ENCODE data around the gene KLHL29. TPM values are rescaled to one million over a fixed set of nuclear protein-coding genes. Genes with fewer than 3 reads are reported as not detected.

The KLHL29 gene
- total and polyA plus RNA-seq, 8 donors = 0.91 to 6.6 (median 2.6) TPM

DNA sequence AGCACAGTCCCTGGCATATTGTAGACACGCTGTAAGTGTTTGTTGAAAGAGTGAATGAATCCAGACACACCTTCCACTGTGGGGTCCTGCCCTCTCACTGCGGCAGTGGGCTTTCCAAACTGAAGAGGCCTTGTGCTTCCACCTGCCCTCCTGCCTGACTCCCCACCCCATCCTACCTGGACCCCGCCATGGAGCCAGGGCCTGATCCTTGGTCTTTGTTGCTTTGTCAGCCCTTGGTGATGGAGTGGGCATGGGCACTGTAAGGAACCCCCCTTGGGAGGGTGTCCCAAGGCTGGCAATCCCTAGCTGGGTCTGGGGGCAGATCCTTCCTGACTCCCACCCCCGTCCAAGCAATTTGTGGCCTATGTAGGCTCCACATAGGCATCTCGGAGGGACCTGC, 33.1 kb downstream of the KLHL29 start:
- intact Hi-C loops (cut with DNase I) = no loop called here
- no peak overlapping the region for H3K27ac ChIP-seq
- 78 to 91% methylated on average over 5 of the region's 5 CpGs for whole genome bisulfite sequencing, 2 donors
- DNase-seq = no peak
- no peaks in the 10 kb centered on the region for H3K9me3 ChIP-seq
- no peaks in the 10 kb centered on the region for H3K27me3 ChIP-seq
- no peak overlapping the region for H3K4me3 ChIP-seq
- no peak for ATAC-seq
- no peak for TF ChIP-seq CTCF (IDR thresholded peaks at IDR 0.05)
- no peaks in the 10 kb centered on the region for H3K4me1 ChIP-seq
- H3K36me3 ChIP-seq = no peaks in the 10 kb centered on the region
- FAIRE-seq = no peak

DNA sequence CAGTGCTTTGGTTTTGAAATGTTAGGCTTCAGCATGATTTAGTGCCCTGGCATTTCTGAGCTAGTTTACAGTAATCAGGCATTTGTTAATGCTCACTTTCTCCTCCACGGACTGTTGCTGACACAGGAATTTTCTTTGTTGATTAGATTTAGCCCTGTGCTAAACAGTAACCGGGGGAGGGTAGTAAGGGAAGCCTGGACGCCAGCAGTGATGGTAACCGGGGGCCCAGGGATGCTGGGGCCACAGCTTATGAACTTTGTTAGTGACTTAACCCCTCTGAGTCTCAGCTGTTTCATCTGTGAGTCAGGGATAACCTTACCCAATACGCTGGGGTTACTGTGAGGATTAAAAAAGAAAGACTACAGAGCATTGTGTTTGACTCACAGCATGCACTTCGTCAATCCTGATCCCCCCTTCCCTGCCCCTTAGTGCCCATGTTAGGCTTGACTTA, 33.5 kb downstream of the KLHL29 start:
- ATAC-seq (peak in 1 of 4 donors; percentile 51), FAIRE-seq (no peak), DNase-seq (no peak)
- H3K27ac ChIP-seq = no peak overlapping the region
- no peak for TF ChIP-seq CTCF (IDR thresholded peaks at IDR 0.05)
- H3K9me3 ChIP-seq = no peaks in the 10 kb centered on the region
- intact Hi-C loops (cut with DNase I) = no loop called here
- no peaks in the 10 kb centered on the region for H3K4me1 ChIP-seq
- 54 to 58% methylated on average over 6 of the region's 6 CpGs for WGBS, 2 donors
- no peaks in the 10 kb centered on the region for H3K36me3 ChIP-seq
- no peaks in the 10 kb centered on the region for H3K27me3 ChIP-seq
- no peak overlapping the region for H3K4me3 ChIP-seq

GRCh38 chr2:23419171-23420090, 34.5 kb downstream of the KLHL29 start:
- ATAC-seq (peak in 2 of 4 donors; percentile 18 to 30), DNase-seq (no peak), FAIRE-seq (no peak)
- intact Hi-C loops (cut with DNase I) = no loop called here
- Histone ChIP-seq H3K36me3 (no peaks in the 10 kb centered on the region), H3K27ac (no peak overlapping the region), H3K9me3 (no peaks in the 10 kb centered on the region), H3K27me3 (no peaks in the 10 kb centered on the region), H3K4me3 (no peak overlapping the region), H3K4me1 (no peaks in the 10 kb centered on the region)
- WGBS, 2 donors = 75% methylated on average over 25 of the region's 25 CpGs
- no peak for TF ChIP-seq CTCF (IDR thresholded peaks at IDR 0.05)

DNA sequence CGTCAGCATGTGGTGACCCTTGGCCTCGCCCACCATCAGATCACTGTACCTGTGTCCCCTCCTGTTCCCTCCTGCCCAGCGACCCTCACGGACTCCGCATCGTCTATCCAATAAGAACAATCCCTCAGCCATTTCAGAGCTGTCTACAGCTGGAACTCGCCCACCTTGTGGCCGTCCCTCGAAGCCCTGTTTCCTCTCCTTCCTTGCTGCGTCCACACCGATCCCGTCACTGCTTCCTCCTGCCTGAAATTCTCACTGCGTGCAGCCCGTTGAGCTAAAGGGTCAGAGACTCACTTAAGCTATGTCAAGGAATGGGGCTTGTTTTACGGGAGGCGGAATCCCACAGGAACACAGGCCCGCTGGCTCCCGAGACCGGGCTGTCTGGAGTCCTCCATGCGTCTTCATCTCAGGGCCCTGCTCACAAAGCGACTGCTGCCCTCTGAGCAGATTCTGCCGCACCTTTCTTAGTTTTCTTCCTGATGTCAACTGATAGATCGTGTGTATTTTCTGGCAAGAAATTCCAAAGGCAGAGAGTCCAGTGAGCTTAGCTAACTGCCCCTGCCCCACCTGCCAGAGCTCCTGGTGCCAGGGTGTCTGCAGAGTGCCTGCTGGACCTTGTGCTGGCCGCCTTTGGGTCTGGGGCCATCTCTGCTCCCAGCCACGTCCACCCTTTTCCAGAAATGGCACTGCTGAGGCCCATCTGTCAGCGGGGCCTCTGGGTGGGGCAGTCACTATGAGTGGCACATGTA, 35.3 kb downstream of the KLHL29 start:
- H3K36me3 ChIP-seq = no peaks in the 10 kb centered on the region
- no peaks in the 10 kb centered on the region for H3K9me3 ChIP-seq
- no peak for FAIRE-seq
- intact Hi-C loops (cut with DNase I) = no loop called here
- no peak for ATAC-seq
- no peak for TF ChIP-seq CTCF (IDR thresholded peaks at IDR 0.05)
- 82 to 88% methylated on average over 26 of the region's 26 CpGs for WGBS, 2 donors
- no peaks in the 10 kb centered on the region for H3K27me3 ChIP-seq
- H3K4me1 ChIP-seq = no peaks in the 10 kb centered on the region
- no peak overlapping the region for H3K4me3 ChIP-seq
- no peak overlapping the region for H3K27ac ChIP-seq
- DNase-seq = no peak

All from pancreas (tissue), 10 donors.